GM12801 (cell line): ENCODE results near the gene GNRH2.

Experiments
- CTCF ChIP-seq: IDR thresholded peaks from one replicate; pipeline ENCODE4 v1.5.1; 2011; ENCODE audit warnings: control low read depth; ENCODE audit not compliant: insufficient read length; ENCODE audit errors: extremely low read depth

Gene GNRH2

GRCh38 chr20:3071610-3072529, 28.4 kb downstream of the GNRH2 start, which contains the start of gene OXT:
OXT (plus strand) TSS chr20:3071620; CDS start chr20:3071656, 36 bp downstream.
- TF ChIP-seq CTCF: no peak

- no peak for TF ChIP-seq CTCF
These were observed 29.3 kb downstream of the GNRH2 start for GRCh38 chr20:3072530-3073250.

- no peak for TF ChIP-seq CTCF
These were observed 31.4 kb downstream of the GNRH2 start for GRCh38 chr20:3074812-3075211.

GRCh38 chr20:3077618-3078134, 34.3 kb downstream of the GNRH2 start:
- no peak for TF ChIP-seq CTCF

GRCh38 chr20:3080939-3081388, 37.5 kb downstream of the GNRH2 start:
- TF ChIP-seq CTCF: no peak

- TF ChIP-seq CTCF: no peak
These were observed 38.2 kb downstream of the GNRH2 start for GRCh38 chr20:3081641-3082040.

- no peak for TF ChIP-seq CTCF
These were observed 39.0 kb downstream of the GNRH2 start for GRCh38 chr20:3082306-3082951.
